Measurements from ENCODE around the gene SCYGR6.
"Not testable (repeated sequence)": the region's sequence is repeated elsewhere in the genome, so short reads cannot be mapped to it uniquely, and the experiment has no call there.

SCYGR6 gene

DNA sequence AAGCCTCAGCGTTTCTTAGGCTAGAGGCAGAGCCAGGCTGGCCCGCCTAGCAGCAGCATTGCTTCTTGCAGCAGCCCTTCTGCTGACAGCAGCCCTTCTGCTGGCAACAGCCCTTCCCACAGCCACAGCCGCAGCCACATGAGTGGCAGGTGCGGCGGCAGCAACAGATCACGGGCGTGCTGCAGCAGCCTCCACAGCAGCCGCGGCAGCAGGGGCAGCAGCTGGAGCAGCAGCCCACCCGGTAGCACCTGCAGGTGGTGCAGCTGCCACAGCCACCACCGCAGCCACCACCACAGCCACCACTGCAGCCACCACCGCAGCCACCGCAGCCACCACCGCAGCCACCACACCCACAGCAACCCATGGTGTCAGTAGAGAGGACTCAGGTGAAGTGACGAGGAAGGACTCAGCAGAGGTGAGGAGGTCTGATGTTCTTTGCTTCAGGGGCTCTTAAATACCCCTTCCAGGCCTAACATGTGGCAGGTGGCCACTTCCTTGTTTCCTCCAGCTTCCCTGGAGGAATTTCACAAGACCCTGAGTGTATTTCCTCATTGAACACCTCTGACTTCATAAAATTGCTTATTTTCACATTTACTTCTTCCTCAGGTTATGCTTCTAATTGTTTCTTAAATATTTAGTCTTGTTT, at the start of gene SCYGR6:
SCYGR6 (minus strand) TSS at position 364 of the 646 bp plus-strand sequence; CDS start at position 364, 0 bp downstream.
- no peak for DNase-seq
- in situ Hi-C loops (cut with MboI; ENCODE audit: low pct_unique_long_range_greater_than_20kb, low sequenced_read_pairs): no loop called here

DNA sequence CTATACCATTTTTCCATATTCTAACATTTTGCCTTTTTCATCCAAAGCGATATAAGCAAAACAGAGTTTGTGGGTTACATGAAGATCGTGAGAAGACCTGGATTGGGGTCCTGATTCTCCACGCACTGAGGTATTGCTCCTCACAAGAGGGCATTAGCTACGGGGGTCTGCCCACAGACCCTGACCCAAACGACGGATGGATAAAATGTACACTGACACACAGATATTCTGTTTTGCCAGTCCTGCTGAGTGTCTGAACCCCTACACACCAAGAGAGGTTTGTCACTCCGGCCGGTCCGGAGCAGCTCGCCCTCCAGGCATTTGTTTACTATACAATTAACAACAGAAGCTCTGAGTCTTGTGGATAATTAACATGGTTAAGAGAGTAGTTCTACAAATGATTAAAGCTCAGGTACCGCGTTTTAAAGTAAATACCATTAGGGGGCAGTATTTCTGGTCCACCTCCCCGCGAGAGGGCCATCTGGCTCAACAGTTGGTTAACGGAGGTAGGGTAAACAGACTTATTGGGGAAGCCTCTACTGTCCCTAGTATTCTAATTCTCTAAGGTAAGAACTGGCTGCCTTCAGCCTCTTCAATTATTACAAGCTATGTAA, 49.6 kb upstream of the SCYGR6 start:
- DNase-seq: no peak
- in situ Hi-C loops (cut with MboI; ENCODE audit: low pct_unique_long_range_greater_than_20kb, low sequenced_read_pairs): no loop called here

DNA sequence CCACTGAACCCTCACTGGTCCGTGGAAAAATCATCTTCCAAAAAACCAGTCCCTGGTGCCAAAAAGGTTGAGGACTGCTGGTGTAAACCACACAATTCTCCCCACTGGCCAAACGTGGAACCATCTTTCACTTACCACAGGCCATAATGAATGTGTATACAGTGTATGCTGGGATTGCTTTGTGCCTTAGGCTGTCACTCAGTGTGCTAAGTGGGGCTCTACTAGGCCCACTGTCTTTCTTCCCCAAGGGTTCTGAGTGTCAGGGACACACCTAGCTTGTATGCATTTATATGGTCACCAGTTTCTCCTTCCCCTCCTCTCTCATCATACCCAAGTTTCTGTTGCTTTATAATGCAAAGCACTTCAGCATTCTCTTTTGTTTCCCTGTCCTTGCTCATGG, 48.4 kb upstream of the SCYGR6 start:
- DNase-seq: no peak
- in situ Hi-C loops (cut with MboI; ENCODE audit: low pct_unique_long_range_greater_than_20kb, low sequenced_read_pairs): no loop called here

- in situ Hi-C loops (cut with MboI; ENCODE audit: low pct_unique_long_range_greater_than_20kb, low sequenced_read_pairs): no loop called here
- DNase-seq: no peak
These were observed 47.7 kb upstream of the SCYGR6 start for GRCh38 chr2:227772197-227772661.

- DNase-seq: no peak
- in situ Hi-C loops (cut with MboI; ENCODE audit: low pct_unique_long_range_greater_than_20kb, low sequenced_read_pairs): no loop called here
These were observed 43.3 kb upstream of the SCYGR6 start for GRCh38 chr2:227767830-227768229.

DNA sequence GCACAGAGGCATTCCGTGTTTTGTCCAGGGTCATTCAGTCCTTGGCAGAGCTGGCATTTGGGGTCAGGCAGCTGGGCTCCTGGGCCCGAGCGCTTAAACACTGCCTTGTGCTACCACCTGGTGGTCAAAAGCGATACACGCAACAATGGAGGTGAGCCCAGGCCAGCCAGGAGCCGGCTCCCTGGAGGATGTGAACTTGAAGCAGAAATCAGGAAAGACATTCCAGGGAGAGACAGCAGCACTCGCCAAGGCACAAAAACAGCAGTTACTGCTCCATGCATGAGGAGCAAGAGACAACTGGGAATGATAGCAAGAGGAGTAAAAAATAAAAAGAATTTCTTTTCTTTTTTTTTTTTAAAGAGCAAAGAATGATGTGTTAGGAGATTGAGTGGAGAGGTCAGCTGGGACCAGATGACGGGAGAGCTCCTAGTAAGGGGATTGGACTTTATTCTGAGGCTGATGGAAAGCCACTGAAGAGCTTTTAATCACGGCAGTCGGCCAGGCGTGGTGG, 41.9 kb upstream of the SCYGR6 start:
- in situ Hi-C loops (cut with MboI; ENCODE audit: low pct_unique_long_range_greater_than_20kb, low sequenced_read_pairs): no loop called here
- DNase-seq: peak; percentile 69

GRCh38 chr2:227765788-227766372, 41.3 kb upstream of the SCYGR6 start:
- no peak for DNase-seq
- in situ Hi-C loops (cut with MboI; ENCODE audit: low pct_unique_long_range_greater_than_20kb, low sequenced_read_pairs): no loop called here

DNA sequence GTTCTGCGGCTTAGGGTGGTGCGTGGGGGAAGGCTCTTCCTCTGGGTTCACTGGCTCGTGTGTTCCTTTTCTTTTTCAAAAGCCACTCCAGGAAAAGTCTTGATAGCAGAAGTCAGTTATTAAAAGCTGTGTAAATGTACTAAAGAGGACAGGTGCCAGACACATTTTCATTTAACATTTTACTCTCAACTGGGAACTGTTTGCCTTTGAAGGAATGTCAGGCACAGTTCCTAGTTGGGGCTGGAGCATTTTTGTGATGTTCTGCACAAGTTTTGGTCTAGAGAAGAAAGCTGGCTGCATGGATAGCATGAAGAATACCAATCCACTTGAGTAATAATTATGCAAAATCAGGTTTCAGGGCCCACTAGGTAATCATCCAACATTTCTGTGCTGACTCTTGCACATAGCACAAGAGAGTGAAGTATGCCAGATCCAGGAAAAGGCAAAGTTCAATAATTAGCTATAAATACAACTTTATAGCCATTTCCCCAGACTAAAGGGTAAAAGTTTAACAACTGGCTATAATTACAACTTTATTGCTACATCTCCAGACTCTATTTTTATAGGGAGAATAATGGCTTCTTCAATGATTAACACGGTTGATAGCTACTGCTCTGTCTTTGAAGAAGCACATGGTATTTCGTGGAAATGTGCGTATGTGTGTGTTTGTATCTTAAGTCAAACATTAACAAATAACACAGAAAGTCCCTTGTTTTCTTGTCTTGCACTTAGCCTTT, 37.4 kb upstream of the SCYGR6 start:
- no peak for DNase-seq
- in situ Hi-C loops (cut with MboI; ENCODE audit: low pct_unique_long_range_greater_than_20kb, low sequenced_read_pairs): no loop called here

DNA sequence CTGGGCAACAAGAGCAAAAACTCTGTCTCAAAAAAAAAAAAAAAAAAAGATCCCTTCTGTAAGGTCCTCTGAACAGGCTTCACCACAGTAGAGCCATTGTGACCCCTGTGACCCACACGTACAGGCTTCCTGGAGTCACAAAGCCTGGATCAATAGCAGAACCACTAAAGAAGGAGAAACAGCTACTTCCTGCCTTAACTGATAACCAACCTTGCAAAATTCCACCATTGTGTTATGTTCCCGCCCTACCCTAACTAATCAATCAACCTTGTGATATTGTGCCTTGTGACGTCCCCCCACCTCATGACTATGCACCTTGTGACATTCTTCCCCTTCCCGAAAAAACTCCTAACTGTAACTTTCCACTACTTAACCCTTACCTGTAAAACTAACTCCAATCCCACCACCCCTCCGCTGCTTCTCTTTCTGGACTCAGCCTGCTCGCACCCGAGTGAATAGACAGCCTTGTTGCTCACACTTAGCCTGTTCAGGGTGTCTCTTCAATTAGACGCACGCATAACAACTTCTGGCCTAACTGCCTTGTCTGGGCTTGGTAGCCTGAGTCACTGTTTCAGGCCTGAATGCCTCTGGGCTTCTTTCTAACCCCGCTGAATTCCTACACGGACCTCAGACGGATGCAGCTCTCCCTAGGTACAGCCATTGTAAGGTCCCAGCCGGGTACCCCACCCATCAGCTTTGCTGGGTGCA, 35.0 kb upstream of the SCYGR6 start:
- in situ Hi-C loops (cut with MboI; ENCODE audit: low pct_unique_long_range_greater_than_20kb, low sequenced_read_pairs): no loop called here
- DNase-seq: peak; percentile 7

- in situ Hi-C loops (cut with MboI; ENCODE audit: low pct_unique_long_range_greater_than_20kb, low sequenced_read_pairs); DNase-seq: not testable (repeated sequence)
These were observed 31.7 kb upstream of the SCYGR6 start for GRCh38 chr2:227756261-227756660.

DNA sequence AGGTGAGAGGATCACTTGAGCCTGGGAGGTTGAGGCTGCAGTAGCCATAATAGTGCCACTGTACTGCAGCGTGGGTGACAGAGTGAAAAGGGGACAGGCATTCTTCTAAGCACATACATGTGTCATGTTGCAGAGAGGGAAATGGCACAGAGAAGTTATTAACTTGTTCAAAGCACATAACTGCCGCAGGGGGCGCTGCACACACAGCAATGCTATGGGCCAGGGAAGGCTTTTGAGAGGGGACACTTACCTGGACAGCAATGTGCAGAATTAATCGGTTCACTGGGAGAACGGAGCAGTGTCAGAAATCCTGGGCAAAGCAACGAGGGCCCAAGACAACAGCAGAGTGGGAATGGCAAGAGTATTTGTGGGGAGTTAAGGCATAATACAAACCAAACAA, 23.5 kb upstream of the SCYGR6 start:
- no peak for DNase-seq
- in situ Hi-C loops (cut with MboI; ENCODE audit: low pct_unique_long_range_greater_than_20kb, low sequenced_read_pairs): no loop called here

- in situ Hi-C loops (cut with MboI; ENCODE audit: low pct_unique_long_range_greater_than_20kb, low sequenced_read_pairs): no loop called here
- no peak for DNase-seq
These were observed 21.0 kb upstream of the SCYGR6 start, which contains the start of gene SCYGR8 for GRCh38 chr2:227745594-227745993. SCYGR8 (plus strand) TSS chr2:227745894; CDS start chr2:227745894, 0 bp downstream.

DNA sequence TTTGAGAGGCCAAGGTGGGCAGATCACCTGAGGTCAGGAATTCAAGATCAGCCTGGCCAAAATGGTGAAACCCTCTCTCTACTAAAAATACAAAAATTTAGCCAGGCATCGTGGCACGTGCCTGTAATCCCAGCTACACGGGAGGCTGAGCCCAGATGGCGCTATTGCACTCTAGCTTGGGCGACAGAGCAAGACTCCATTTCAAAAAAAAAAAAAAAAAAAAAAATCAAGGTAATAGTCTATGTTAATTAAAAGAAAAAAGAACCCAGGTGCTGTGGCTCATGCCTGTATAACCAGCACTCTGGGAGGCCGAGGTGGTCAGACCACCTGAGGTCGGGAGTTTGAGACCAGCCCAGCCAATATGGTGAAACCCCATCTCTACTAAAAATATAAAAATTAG, 16.1 kb upstream of the SCYGR6 start:
- DNase-seq; in situ Hi-C loops (cut with MboI; ENCODE audit: low pct_unique_long_range_greater_than_20kb, low sequenced_read_pairs): not testable (repeated sequence)

- no peak for DNase-seq
- in situ Hi-C loops (cut with MboI; ENCODE audit: low pct_unique_long_range_greater_than_20kb, low sequenced_read_pairs): no loop called here
These were observed 14.8 kb upstream of the SCYGR6 start for GRCh38 chr2:227739351-227739750.

- DNase-seq: no peak
- in situ Hi-C loops (cut with MboI; ENCODE audit: low pct_unique_long_range_greater_than_20kb, low sequenced_read_pairs): no loop called here
These were observed 3.5 kb upstream of the SCYGR6 start, which contains the start of gene SCYGR7 for GRCh38 chr2:227728035-227728434. SCYGR7 (plus strand) TSS chr2:227728335; CDS start chr2:227728335, 0 bp downstream.

GRCh38 chr2:227722821-227723220, 1.7 kb downstream of the SCYGR6 start:
- in situ Hi-C loops (cut with MboI; ENCODE audit: low pct_unique_long_range_greater_than_20kb, low sequenced_read_pairs); DNase-seq: not testable (repeated sequence)

GRCh38 chr2:227720680-227721079, 3.9 kb downstream of the SCYGR6 start:
- in situ Hi-C loops (cut with MboI; ENCODE audit: low pct_unique_long_range_greater_than_20kb, low sequenced_read_pairs): no loop called here
- DNase-seq: no peak

DNA sequence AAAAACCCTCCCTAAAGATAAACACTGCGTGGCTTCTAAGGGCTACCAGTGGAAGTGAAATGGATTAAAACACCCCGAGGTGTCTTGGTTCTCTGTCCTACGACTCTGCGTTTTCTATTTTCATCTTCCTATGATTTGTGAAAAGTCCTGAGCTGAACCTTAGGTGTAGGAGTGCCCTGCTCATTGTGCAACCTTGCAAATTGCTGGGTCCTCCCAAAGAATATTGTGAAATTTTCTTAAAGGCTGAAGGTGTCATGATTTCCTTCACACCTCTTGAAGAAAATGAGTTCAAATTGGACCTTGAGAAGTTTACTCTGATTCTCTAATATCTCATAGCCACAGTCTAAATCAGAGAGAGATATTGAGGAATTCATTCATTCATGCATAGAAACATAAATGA, 4.9 kb downstream of the SCYGR6 start:
- in situ Hi-C loops (cut with MboI; ENCODE audit: low pct_unique_long_range_greater_than_20kb, low sequenced_read_pairs): no loop called here
- no peak for DNase-seq

Measured in KBM-7 (cell line).